SK-N-SH treated with all-trans-retinoic acid at 6 μM for 48 hours (cell line): ENCODE results near the gene CHPF2.

Source experiments
- ATAC-seq: fragments of 200-7000 bp; cut with Tn5 transposase; 3 replicates; pipeline ENCODE4 v1.9.1; 2020; ENCODE audit warnings: mild to moderate bottlenecking, moderate library complexity
- BACH2 ChIP-seq: fragments of 250-450 bp; sonication (Bioruptor Pico); IDR thresholded peaks from 2 replicates; pipeline ENCODE4 v1.9.0; 2021; ENCODE audit warnings: mild to moderate bottlenecking, borderline replicate concordance
- CSDC2 ChIP-seq: fragments of 250-450 bp; sonication (Bioruptor Pico); IDR thresholded peaks from 2 replicates; pipeline ENCODE4 v1.5.0; 2020; ENCODE audit warnings: mild to moderate bottlenecking, moderate library complexity
- ESRRG ChIP-seq: fragments of 250-450 bp; sonication (Bioruptor Pico); IDR thresholded peaks from 2 replicates; pipeline ENCODE4 v1.6.1; 2021; ENCODE audit warnings: mild to moderate bottlenecking
- GLIS3 ChIP-seq: fragments of 250-450 bp; sonication (Bioruptor Pico); IDR thresholded peaks from 2 replicates; pipeline ENCODE4 v1.5.0; 2020; ENCODE audit warnings: mild to moderate bottlenecking, moderate library complexity
- ISL1 ChIP-seq: fragments of 250-450 bp; sonication (Bioruptor Pico); IDR thresholded peaks from 2 replicates; pipeline ENCODE4 v2.1.2; 2022; ENCODE audit warnings: mild to moderate bottlenecking, moderate library complexity
- OSR1 ChIP-seq: fragments of 250-450 bp; sonication (Bioruptor Pico); IDR thresholded peaks from 2 replicates; pipeline ENCODE4 v1.8.0; 2022; ENCODE audit warnings: moderate library complexity, mild to moderate bottlenecking, inconsistent platforms
- PPARA ChIP-seq: fragments of 250-450 bp; sonication (Bioruptor Pico); IDR thresholded peaks from 2 replicates; pipeline ENCODE4 v1.5.0; 2020; ENCODE audit warnings: mild to moderate bottlenecking, borderline replicate concordance
- RARB ChIP-seq: fragments of 250-450 bp; sonication (Bioruptor Pico); IDR thresholded peaks from 2 replicates; pipeline ENCODE4 v1.8.0; 2021; ENCODE audit warnings: mild to moderate bottlenecking, moderate library complexity
- SNAI2 ChIP-seq: fragments of 250-450 bp; sonication (Bioruptor Pico); IDR thresholded peaks from 2 replicates; pipeline ENCODE4 v1.5.0; 2020; ENCODE audit warnings: mild to moderate bottlenecking, moderate library complexity
- TCF4 ChIP-seq: fragments of 250-450 bp; sonication (Bioruptor Pico); IDR thresholded peaks from 2 replicates; pipeline ENCODE4 v1.8.0; 2021; ENCODE audit warnings: mild to moderate bottlenecking, moderate library complexity, borderline replicate concordance
- TOX ChIP-seq: fragments of 250-450 bp; sonication (Bioruptor Pico); IDR thresholded peaks from 2 replicates; pipeline ENCODE4 v1.8.0; 2021; ENCODE audit warnings: mild to moderate bottlenecking, moderate library complexity, borderline replicate concordance
- ZFP3 ChIP-seq: fragments of 250-450 bp; sonication (Bioruptor Pico); IDR thresholded peaks from 2 replicates; pipeline ENCODE4 v1.5.0; 2020; ENCODE audit warnings: mild to moderate bottlenecking, moderate library complexity
- ZFP30 ChIP-seq: fragments of 450-650 bp; formaldehyde crosslinking; IDR thresholded peaks from 2 replicates; pipeline ENCODE4 v1.5.0; 2022; ENCODE audit warnings: mild to moderate bottlenecking, moderate library complexity
- ZNF565 ChIP-seq: fragments of 450-650 bp; formaldehyde crosslinking; conservative IDR thresholded peaks from 2 replicates; pipeline ENCODE4 v1.5.0; 2020; ENCODE audit warnings: low read depth, mild to moderate bottlenecking, moderate library complexity
- ZNF70 ChIP-seq: fragments of 450-650 bp; formaldehyde crosslinking; IDR thresholded peaks from 2 replicates; pipeline ENCODE4 v1.5.0; 2020; ENCODE audit warnings: mild to moderate bottlenecking, moderate library complexity
- ZNF8 ChIP-seq: fragments of 450-650 bp; formaldehyde crosslinking; IDR thresholded peaks from 2 replicates; pipeline ENCODE4 v1.5.0; 2020; ENCODE audit warnings: mild to moderate bottlenecking, moderate library complexity
- TF ChIP-seq, protein P1 (sequence below): fragments of 250-450 bp; sonication (Bioruptor Pico); IDR thresholded peaks from 2 replicates; pipeline ENCODE4 v1.8.0; 2021; ENCODE audit warnings: low read depth, mild to moderate bottlenecking, moderate library complexity, borderline replicate concordance
- TF ChIP-seq, protein P2 (sequence below): fragments of 250-450 bp; sonication (Bioruptor Pico); IDR thresholded peaks from 2 replicates; pipeline ENCODE4 v1.5.1; 2020; ENCODE audit warnings: low read depth, mild to moderate bottlenecking, moderate library complexity
- TF ChIP-seq, protein P3 (sequence below): fragments of 250-450 bp; sonication (Bioruptor Pico); IDR thresholded peaks from 2 replicates; pipeline ENCODE4 v1.5.1; 2021; ENCODE audit warnings: mild to moderate bottlenecking, moderate library complexity
- TF ChIP-seq, protein P4 (sequence below): fragments of 250-450 bp; sonication (Bioruptor Pico); IDR thresholded peaks from 2 replicates; pipeline ENCODE4 v1.8.0; 2020; ENCODE audit warnings: mild to moderate bottlenecking, moderate library complexity, borderline replicate concordance
- TF ChIP-seq, protein P5 (sequence below): fragments of 250-450 bp; sonication (Bioruptor Pico); IDR thresholded peaks from 2 replicates; pipeline ENCODE4 v1.5.0; 2020; ENCODE audit warnings: mild to moderate bottlenecking, moderate library complexity

Gene CHPF2

DNA sequence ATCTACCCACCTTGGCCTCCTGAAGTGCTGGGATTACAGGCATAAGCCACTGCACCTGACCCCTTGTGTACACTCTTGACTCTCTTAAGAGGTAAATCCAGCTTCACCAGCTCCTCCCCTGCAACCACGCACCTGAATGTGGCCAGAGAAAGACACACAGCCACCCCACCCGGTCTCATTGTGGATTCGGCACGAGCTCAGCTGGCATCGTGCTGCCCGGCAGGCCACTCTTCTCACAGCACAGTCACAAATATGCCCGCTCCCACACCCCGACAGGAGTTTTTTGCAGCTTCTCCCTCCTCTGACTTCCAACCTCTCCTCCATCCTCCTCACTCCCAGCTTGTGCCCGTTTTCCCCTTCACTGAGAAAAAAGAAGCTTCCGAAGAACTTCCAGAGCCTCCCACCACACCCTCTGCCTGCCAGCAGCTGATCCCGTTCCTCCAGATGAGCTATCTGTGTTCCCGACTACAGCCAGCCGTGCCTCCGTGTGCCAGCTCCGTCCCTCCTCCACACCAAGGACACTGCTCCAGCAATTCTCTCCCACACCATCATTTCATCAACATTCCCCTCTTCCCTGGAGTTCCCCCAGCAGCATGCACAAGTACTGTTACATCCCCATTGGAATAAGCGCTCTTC is 24.2 kb downstream of the CHPF2 start:
- TF ChIP-seq SNAI2 (CRISPR knock-in tag) (no peak), OSR1 (no peak), ESRRG (CRISPR knock-in tag) (no peak), ZNF8 (no peak), ZNF70 (CRISPR knock-in tag) (no peak)
- ATAC-seq, result no peak

DNA sequence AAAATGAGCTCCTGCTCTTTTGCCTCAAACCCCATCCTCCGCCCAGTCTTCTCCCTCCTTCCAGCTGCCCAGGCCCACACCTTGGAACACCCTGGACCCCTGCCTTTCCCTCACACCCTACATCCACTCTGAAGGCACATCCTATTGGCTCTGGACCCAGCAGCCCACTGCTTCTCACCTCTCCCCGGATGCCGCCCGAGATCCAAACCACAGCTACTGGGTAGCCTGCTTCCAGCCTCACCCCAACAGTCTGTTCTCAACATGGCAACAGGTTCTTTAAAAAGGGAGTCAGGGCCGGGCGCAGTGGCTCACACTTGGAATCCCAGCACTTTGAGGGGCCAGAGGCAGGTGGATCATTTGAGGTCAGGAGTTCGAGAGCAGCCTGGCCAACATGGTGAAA is 25.7 kb downstream of the CHPF2 start:
- ATAC-seq, result no peak
- TF ChIP-seq, protein P1, sequence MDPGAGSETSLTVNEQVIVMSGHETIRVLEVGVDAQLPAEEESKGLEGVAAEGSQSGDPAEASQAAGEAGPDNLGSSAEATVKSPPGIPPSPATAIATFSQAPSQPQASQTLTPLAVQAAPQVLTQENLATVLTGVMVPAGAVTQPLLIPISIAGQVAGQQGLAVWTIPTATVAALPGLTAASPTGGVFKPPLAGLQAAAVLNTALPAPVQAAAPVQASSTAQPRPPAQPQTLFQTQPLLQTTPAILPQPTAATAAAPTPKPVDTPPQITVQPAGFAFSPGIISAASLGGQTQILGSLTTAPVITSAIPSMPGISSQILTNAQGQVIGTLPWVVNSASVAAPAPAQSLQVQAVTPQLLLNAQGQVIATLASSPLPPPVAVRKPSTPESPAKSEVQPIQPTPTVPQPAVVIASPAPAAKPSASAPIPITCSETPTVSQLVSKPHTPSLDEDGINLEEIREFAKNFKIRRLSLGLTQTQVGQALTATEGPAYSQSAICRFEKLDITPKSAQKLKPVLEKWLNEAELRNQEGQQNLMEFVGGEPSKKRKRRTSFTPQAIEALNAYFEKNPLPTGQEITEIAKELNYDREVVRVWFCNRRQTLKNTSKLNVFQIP (CRISPR knock-in tag), result no peak
- TF ChIP-seq CSDC2 (no peak), ZNF70 (CRISPR knock-in tag) (no peak), ZFP3 (CRISPR knock-in tag) (no peak), BACH2 (CRISPR knock-in tag) (no peak), ESRRG (CRISPR knock-in tag) (no peak), ZFP30 (no peak), ISL1 (CRISPR knock-in tag) (no peak), GLIS3 (no peak), TCF4 (CRISPR knock-in tag) (no peak), ZNF8 (no peak), ZNF565 (CRISPR knock-in tag) (no peak), PPARA (CRISPR knock-in tag) (no peak), RARB (CRISPR knock-in tag) (no peak), OSR1 (no peak), TOX (CRISPR knock-in tag) (no peak)
- TF ChIP-seq, protein P2, sequence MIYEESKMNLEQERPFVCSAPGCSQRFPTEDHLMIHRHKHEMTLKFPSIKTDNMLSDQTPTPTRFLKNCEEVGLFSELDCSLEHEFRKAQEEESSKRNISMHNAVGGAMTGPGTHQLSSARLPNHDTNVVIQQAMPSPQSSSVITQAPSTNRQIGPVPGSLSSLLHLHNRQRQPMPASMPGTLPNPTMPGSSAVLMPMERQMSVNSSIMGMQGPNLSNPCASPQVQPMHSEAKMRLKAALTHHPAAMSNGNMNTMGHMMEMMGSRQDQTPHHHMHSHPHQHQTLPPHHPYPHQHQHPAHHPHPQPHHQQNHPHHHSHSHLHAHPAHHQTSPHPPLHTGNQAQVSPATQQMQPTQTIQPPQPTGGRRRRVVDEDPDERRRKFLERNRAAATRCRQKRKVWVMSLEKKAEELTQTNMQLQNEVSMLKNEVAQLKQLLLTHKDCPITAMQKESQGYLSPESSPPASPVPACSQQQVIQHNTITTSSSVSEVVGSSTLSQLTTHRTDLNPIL (CRISPR knock-in tag), result no peak
- TF ChIP-seq, protein P3, sequence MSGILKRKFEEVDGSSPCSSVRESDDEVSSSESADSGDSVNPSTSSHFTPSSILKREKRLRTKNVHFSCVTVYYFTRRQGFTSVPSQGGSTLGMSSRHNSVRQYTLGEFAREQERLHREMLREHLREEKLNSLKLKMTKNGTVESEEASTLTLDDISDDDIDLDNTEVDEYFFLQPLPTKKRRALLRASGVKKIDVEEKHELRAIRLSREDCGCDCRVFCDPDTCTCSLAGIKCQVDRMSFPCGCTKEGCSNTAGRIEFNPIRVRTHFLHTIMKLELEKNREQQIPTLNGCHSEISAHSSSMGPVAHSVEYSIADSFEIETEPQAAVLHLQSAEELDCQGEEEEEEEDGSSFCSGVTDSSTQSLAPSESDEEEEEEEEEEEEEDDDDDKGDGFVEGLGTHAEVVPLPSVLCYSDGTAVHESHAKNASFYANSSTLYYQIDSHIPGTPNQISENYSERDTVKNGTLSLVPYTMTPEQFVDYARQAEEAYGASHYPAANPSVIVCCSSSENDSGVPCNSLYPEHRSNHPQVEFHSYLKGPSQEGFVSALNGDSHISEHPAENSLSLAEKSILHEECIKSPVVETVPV (CRISPR knock-in tag), result no peak
- TF ChIP-seq, protein P4, sequence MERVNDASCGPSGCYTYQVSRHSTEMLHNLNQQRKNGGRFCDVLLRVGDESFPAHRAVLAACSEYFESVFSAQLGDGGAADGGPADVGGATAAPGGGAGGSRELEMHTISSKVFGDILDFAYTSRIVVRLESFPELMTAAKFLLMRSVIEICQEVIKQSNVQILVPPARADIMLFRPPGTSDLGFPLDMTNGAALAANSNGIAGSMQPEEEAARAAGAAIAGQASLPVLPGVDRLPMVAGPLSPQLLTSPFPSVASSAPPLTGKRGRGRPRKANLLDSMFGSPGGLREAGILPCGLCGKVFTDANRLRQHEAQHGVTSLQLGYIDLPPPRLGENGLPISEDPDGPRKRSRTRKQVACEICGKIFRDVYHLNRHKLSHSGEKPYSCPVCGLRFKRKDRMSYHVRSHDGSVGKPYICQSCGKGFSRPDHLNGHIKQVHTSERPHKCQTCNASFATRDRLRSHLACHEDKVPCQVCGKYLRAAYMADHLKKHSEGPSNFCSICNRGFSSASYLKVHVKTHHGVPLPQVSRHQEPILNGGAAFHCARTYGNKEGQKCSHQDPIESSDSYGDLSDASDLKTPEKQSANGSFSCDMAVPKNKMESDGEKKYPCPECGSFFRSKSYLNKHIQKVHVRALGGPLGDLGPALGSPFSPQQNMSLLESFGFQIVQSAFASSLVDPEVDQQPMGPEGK (CRISPR knock-in tag), result no peak
- TF ChIP-seq, protein P5, sequence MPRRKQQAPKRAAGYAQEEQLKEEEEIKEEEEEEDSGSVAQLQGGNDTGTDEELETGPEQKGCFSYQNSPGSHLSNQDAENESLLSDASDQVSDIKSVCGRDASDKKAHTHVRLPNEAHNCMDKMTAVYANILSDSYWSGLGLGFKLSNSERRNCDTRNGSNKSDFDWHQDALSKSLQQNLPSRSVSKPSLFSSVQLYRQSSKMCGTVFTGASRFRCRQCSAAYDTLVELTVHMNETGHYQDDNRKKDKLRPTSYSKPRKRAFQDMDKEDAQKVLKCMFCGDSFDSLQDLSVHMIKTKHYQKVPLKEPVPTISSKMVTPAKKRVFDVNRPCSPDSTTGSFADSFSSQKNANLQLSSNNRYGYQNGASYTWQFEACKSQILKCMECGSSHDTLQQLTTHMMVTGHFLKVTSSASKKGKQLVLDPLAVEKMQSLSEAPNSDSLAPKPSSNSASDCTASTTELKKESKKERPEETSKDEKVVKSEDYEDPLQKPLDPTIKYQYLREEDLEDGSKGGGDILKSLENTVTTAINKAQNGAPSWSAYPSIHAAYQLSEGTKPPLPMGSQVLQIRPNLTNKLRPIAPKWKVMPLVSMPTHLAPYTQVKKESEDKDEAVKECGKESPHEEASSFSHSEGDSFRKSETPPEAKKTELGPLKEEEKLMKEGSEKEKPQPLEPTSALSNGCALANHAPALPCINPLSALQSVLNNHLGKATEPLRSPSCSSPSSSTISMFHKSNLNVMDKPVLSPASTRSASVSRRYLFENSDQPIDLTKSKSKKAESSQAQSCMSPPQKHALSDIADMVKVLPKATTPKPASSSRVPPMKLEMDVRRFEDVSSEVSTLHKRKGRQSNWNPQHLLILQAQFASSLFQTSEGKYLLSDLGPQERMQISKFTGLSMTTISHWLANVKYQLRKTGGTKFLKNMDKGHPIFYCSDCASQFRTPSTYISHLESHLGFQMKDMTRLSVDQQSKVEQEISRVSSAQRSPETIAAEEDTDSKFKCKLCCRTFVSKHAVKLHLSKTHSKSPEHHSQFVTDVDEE (CRISPR knock-in tag), result no peak
- TF ChIP-seq, all 23 proteins: peak for 0

DNA sequence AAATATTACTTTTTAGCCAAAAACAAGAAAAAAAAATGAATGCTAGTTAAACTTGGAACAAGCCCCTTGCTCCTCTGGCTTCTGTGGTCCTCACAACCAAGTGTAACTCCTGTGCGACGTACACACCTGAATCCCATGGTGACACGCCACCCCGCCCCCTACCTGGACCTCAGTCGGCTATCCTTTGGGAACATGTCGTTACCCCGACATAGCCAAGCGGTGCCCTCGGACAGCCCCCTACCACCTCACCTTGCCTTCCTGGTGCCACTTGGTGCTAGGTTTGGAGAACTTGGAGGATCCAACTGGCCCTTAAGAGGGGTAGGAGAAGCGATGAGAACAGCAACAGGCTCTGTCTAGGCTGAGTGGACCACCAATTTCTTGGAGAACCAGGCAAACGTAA is 28.2 kb downstream of the CHPF2 start:
- no peak for ATAC-seq
- TF ChIP-seq SNAI2 (CRISPR knock-in tag) (no peak), PPARA (CRISPR knock-in tag) (no peak), BACH2 (CRISPR knock-in tag) (no peak), ZNF8 (no peak)
- TF ChIP-seq, protein P5 (CRISPR knock-in tag), result no peak
